ENCODE data around the gene GOLGA3.
"Not testable (repeated sequence)": the region's sequence is repeated elsewhere in the genome, so short reads cannot be mapped to it uniquely, and the experiment has no call there.

The GOLGA3 gene, protein sequence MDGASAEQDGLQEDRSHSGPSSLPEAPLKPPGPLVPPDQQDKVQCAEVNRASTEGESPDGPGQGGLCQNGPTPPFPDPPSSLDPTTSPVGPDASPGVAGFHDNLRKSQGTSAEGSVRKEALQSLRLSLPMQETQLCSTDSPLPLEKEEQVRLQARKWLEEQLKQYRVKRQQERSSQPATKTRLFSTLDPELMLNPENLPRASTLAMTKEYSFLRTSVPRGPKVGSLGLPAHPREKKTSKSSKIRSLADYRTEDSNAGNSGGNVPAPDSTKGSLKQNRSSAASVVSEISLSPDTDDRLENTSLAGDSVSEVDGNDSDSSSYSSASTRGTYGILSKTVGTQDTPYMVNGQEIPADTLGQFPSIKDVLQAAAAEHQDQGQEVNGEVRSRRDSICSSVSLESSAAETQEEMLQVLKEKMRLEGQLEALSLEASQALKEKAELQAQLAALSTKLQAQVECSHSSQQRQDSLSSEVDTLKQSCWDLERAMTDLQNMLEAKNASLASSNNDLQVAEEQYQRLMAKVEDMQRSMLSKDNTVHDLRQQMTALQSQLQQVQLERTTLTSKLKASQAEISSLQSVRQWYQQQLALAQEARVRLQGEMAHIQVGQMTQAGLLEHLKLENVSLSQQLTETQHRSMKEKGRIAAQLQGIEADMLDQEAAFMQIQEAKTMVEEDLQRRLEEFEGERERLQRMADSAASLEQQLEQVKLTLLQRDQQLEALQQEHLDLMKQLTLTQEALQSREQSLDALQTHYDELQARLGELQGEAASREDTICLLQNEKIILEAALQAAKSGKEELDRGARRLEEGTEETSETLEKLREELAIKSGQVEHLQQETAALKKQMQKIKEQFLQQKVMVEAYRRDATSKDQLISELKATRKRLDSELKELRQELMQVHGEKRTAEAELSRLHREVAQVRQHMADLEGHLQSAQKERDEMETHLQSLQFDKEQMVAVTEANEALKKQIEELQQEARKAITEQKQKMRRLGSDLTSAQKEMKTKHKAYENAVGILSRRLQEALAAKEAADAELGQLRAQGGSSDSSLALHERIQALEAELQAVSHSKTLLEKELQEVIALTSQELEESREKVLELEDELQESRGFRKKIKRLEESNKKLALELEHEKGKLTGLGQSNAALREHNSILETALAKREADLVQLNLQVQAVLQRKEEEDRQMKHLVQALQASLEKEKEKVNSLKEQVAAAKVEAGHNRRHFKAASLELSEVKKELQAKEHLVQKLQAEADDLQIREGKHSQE (N-terminal part only)

DNA sequence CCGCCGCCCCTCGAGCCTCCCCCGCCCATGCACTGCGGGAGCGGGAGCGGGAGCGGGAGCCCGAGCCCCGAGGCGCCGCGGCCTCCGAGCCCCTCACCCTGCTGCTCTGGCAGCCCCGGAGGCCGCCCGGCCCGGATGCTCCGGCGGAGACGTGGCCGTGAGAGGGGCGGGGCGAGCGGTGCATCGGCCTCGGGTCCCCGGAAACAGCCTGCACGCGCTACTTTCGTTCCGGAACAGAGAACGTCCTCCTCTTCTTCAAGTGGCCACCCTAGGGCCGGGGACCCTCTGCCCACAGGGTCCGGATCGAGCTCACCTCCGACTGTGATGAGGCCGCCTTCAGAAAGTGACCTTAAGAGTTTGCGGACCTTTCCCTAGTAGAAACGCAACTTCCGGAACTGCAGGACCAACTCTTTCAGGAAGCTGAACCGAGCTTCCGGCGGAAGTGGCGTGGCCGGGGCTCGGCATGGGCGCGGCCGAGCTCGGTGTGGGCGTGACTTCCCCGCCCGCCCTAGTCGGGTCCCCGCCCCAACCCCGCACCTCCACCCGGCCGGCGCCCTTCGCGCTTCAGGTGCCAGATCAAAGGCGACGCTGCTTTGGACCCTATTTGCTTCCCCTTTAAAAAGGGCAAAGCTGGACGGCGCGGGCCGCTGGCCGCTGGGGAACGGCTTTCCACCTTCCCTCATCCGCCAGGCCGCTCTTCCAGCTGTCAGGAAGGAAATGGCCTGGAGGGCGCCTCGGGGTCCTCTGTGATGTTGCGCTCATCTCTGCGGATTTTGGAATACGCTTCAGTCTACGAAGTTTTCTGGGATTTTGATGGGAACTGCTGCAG lies at the start of gene GOLGA3:
Gene GOLGA3, minus strand, starts transcription at position 164 of the 829 bp plus-strand sequence. CDS start 6,741 bp downstream, outside the sequence.
- DNase-seq (ENCODE audit: low read depth): peak; percentile 95

DNA sequence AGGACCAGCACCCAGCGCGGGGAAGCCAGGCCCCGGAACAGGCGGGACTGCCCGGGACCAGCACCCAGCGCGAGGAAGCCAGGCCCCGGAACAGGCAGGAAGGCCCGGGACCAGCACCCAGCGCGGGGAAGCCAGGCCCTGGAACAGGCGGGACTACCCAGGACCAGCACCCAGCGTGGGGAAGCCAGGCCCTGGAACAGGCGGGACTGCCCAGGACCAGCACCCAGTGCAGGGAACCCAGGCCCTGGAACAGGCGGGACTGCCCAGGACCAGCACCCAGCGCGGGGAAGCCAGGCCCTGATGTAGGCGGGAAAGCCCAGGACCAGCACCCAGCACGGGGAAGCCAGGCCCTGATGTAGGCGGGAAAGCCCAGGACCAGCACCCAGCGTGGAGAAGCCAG lies 46.0 kb upstream of the GOLGA3 start:
- not testable (repeated sequence) for DNase-seq (ENCODE audit: low read depth)

DNA sequence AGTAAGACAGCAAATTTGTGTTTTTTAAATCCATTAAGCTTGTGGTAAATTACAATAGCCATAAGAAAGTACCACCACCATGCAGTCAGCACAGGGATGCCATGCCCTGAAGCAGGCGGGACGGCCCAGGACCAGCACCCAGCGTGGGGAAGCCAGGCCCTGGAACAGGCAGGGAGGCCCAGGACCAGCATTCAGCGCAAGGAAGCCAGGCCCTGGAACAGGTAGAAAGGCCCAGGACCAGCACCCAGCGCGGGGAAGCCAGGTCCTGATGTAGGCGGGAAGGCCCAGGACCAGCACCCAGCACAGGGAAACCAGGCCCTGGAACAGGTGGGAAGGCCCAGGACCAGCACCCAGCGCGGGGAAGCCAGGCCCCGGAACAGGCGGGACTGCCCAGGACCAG lies 45.5 kb upstream of the GOLGA3 start:
- no peak for DNase-seq (ENCODE audit: low read depth)

DNA sequence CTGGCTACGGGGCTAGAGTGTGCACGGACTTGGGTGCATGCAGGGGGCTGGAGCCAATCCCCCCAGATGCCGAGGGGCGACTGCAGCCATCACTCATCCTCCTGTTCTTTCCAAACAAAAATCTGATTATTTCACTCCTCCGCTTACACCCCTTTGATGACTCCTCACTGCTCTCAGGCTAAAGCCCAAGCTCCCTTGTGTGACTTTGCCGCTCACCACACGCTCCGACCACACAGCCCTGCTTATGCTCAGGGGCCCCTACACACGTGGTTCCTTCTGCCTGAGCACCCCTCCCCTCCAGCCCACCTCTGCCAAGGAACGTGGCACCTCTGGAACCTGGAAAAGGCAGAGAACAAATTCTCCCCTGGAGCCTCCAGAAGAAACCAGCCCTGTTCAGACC lies 45.1 kb upstream of the GOLGA3 start:
- DNase-seq (ENCODE audit: low read depth): peak; percentile 10

DNA sequence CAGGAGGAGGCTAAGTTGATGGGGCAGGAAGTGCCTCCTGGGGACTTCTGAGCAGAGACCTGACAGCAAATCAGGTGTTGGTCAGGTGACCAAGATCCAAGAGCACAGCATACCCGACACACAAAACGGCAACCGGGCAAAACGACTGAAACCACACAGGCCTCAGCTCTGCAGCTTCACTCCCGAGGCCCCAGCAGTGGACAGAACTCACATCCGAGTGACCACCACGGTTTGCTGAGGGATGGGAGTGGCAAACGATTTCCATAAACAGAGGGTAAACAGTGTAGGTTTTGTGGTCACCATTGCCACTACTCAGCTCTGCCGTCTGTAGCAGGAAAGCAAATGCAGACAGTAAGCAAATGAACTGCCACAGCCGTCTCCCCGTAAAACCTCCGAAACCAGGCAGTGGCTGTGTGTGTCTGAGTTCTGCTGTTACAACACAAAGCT lies 44.3 kb upstream of the GOLGA3 start:
- no peak for DNase-seq (ENCODE audit: low read depth)

DNA sequence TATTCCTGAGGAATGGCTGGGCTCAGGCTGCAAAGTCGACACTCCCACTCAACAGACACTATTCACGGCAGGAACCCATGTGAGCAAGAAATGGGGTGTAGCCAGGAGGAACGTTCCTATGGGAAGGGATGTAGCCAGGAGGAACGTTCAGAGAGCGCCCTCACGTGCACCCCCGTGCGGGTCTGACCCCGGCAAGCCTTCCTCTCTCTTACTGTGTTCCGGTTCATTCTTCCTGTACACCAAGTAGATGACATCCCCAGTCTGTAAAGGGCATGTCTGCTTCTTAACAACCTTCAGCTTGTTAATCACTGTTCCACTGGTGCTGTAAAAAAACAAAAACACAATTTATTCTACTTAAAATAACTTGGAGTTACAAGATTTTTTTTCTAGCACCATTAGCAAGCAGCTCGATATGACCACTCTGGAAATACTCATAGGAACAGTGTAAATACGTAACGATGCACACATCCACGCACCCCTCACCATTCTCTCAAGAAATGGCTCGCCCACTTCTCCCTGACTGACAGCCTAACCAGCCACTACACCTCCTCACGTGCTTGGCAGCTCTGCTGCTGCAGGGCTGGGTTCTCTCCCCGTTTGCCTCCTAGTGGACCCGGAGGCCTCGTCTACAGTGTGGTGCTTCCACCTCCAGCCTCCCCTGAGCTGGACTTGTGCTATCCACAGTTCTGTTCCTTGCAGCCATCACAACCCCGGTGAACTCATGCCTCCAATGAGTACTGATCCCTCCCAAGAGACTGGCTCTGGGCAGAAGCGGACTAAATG lies 43.6 kb upstream of the GOLGA3 start:
- DNase-seq (ENCODE audit: low read depth): no peak

DNA sequence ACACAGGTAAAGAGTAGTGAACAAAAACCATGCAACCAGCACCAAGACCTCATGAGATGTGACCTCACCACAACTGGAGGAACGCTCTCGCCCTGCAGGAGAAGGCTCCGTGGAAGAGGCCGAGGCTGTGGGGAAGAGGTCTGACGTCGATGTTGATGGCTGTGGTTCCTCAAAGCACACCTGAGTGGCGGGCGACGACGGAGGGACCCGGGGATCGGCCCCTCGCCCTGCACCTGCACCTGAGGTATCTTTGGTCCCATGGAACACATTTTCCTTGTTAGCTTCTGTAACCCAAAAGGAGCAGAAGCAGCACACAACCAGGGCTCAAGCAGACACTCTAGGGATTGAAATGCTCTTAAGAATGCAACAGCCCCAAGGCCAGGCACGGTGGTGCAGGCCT lies 40.9 kb upstream of the GOLGA3 start:
- no peak for DNase-seq (ENCODE audit: low read depth)

DNA sequence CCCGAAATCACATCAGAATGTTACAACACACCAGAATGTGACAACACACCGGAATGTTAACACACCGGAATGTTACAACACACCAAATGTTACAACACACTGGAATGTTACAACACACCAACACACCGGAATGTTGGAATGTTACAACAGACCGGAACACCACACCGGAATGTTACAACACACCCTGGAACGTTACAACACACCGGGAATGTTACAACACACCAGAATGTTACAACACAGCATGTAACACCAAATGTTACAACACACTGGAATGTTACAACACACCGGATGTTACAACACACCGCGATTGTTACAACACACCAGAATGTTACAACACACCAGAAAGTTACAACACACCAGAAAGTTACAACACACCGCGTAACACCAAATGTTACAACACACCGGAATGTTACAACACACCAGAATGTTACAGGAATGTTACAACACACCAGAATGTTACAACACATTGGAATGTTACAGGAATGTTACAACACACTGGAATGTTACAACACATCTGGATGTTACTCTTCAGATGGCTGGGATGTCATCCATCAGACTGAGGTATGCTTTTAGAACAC lies 37.7 kb upstream of the GOLGA3 start:
- no peak for DNase-seq (ENCODE audit: low read depth)

DNA sequence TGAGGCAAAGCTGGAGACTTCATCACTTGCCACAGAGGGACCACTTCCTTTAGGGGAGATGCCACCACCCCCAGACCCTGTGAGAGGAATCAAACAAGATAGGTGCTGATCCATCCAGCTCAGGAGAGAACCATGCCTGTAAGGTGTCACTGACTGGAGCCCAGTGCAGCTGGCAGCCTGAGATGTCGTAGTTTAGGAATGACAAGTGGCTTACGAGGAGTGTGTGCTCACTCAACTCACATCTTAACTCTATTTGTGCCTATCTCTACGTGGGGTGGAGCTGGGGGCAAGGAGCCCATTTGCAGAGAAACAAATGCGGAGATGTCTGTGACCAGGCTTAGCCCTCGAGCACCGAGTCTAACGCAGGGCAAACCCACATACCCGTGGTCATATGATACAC lies 32.9 kb upstream of the GOLGA3 start:
- no peak for DNase-seq (ENCODE audit: low read depth)

DNA sequence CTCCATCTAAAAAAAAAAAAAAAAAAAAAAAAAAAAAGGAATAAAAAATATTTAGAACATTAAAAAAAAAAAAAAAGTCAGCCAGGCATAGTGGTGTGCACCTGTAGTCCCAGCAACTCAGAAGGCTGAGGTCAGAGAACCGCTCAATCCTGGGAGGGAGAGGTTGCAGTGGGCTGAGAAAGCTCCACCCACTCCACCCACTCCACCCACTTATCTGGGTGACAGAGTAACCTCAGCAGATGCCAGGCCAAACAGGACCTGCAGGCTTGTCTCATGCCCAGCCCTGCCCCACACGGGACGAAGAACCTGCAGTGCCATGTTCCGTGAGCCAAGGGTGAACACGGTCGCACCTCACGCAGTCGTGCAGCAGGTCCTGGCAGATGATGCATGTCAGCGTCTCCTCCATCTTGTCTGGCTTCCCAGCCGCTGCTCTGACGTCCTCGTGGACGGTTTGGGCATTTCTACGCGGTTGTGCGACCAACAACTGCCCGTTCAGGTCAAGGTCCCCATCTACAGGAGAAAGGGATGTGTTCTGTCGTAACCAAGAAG lies 30.1 kb upstream of the GOLGA3 start:
- DNase-seq (ENCODE audit: low read depth): no peak

DNA sequence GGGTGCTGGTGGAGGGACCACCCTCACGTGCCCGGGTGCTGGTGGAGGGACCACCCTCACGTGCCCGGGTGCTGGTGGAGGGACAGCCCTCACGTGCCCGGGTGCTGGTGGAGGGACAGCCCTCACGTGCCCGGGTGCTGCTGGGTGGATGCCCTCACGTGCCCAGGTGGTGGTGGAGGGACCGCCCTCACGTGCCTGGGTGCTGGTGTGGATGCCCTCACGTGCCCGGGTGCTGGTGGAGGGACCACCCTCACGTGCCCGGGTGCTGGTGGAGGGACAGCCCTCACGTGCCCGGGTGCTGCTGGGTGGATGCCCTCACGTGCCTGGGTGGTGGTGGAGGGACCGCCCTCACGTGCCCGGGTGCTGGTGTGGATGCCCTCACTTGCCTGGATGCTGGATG lies 28.4 kb upstream of the GOLGA3 start:
- not testable (repeated sequence) for DNase-seq (ENCODE audit: low read depth)

DNA sequence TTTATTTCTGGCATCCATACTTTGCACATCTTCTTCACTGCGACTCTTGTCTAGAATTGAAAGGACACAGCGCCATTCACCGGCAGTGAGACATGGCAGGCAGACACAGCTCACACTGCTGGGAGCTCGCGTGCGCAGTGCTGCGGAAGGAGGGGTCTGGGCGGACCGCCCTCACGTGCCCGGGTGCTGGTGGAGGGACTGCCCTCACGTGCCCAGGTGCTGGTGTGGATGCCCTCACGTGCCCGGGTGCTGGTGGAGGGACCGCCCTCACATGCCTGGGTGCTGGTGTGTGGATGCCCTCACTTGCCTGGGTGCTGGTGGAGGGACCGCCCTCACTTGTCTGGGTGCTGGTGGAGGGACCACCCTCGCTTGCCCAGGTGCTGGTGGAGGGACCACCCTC lies 27.9 kb upstream of the GOLGA3 start:
- DNase-seq (ENCODE audit: low read depth): no peak

DNA sequence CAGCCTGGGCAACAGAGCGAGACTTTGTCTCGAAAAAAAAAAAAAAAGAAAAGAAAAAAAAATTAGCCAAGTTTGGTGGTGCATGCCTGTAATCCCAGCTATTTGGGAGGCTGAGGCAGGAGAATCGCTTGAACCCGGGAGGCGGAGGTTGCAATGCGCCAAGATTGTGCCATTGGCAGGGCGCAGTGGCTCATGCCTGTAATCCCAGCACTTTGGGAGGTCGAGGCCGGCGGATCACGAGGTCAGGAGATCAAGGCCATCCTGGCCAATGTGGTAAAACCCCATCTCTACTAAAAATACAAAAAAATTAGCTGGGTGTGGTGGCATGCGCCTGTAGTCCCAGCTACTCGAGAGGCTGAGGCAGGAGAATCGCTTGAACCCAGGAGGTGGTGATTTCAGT lies 26.5 kb upstream of the GOLGA3 start:
- DNase-seq (ENCODE audit: low read depth): not testable (repeated sequence)

DNA sequence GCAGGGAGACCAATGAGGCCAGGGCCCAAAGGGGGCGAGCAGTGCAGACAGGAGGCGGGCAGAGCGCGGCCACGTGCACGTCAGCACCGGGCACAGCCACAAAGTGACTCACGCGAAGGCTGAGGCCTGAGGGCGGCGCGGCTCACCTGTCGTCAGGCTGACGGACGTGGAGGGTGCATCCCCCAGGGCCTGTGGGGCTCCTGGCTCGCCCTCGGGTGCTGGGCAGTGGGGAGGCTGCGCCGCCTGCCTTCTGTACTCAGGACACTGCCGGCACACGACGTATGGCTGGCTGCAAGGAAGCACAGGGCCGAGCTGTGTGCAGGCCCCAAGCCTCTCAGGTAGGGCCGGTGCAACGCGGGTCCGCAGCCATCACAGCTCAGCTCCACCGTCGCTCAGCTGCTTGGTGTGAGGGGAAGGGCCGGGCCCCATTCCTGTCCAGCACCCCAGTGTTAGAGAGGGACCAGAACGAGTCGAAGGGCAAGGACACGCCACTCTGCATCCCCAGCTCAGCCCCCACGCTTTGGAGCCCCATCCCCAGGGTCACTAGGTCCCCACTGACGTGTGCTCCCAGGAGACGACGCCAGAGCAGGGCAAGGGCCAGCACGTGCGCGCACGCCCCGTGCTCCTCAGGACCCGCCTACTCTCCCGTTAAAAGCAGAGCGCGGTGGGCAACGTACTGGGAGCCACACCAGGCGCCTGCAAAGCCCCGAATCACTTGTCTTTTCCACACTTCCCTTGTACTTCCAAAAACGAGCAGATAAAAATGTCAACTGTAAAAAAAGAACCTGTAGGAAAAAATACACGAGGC lies 24.8 kb upstream of the GOLGA3 start:
- no peak for DNase-seq (ENCODE audit: low read depth)

DNA sequence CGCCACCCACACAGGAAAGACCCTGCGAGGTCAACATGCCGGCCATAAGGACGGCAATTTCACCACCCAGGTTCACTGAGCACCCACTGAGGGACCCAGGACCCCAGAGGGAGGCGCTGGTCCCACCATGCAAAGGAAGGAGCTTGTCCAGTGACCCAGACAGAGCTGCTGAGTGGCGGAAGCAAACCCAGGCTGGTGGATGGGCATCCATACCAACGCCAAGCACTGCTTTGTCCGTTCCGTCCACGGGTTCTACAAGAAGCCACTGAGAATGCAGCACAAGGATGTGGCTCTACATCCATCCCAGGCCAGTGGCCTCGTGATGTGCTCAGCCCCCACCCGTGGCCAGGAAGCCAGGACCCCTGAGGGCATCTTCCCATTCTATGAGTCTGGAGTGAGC lies 23.8 kb upstream of the GOLGA3 start:
- no peak for DNase-seq (ENCODE audit: low read depth)

DNA sequence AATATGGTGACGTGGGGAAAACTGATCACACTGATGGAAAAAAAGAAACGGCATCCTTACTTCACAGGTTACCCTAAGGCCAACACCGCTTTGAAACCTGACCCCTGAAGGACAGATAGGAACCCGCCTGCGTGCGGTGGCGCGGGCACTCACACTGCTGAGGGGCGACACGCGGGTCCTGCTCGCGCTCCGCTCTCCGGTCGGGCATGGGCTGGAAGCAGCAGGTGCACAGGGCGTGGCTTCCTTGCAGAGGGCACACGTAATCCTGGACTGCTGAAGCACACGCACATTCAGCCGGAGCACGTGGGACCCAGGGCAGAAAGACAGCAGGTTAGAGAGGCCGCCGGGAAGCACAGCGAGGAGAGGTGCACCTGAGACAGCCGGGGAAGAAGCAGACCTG lies 22.8 kb upstream of the GOLGA3 start:
- no peak for DNase-seq (ENCODE audit: low read depth)

DNA sequence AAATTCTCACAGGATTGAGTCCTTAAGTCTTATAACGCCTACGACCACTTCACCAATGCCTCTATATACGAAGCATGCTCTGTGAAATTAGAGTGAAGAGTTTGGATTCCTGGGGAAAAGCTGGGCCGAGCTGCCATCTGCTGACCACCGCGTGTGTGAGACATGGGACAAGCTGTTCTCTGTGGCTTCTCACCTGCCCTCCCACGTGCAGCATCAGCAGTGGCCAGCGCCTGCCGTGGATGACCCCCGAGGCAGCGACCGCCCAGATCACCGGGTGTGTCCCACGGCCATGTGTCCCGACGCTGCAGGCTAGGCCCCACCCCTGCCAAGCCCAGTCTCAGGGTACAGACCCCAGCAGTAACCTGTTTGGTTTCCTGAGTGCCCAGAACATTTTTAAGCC lies 21.6 kb upstream of the GOLGA3 start:
- DNase-seq (ENCODE audit: low read depth): no peak

DNA sequence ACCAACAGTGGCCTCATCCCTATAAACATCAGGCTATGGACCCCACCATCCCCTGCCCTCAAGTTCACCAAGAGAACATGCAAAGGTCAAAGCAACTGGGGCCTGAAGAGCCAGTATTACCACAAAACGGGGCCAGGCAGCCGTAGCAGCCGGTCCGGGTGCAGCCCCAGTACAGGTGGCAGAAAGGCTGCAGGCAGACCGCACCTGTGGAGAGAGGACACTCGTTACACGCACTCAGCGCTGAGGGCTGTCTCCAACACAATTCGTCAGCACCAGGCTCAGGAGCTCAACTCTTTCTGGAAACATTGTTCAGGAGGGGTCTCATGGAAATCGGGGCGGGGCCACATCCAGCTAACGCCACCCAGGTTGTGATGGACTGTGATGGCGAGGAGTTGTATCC lies 19.9 kb upstream of the GOLGA3 start:
- DNase-seq (ENCODE audit: low read depth): no peak

All from activated T-cell treated with anti-CD3 and anti-CD28 coated beads for 48 hours (primary cell).